Suprapubic skin (tissue), 4 donors: ENCODE measurements around the gene VAMP8. TPM values are rescaled to one million over a fixed set of nuclear protein-coding genes. Genes with fewer than 3 reads are reported as not detected.

Experiments
- DNase-seq, 2 donors: peaks; one replicate each; pipeline ENCODE4 v3.0.0-alpha.2; 2019; ENCODE audit warnings: low spot score in 2 of 2
- H3K27ac ChIP-seq: fragments of 200-600 bp; sonication (generic); one replicate; pipeline ENCODE4 v1.5.1; 2019
- H3K27me3 ChIP-seq: fragments of 200-600 bp; sonication (generic); one replicate; pipeline ENCODE4 v1.5.1; 2019
- H3K36me3 ChIP-seq: fragments of 200-600 bp; sonication (generic); one replicate; pipeline ENCODE4 v1.5.1; 2019
- H3K4me1 ChIP-seq: fragments of 200-600 bp; sonication (generic); one replicate; pipeline ENCODE4 v1.5.1; 2019
- H3K4me3 ChIP-seq: fragments of 200-600 bp; sonication (generic); one replicate; pipeline ENCODE4 v1.5.1; 2019; ENCODE audit warnings: mild to moderate bottlenecking
- H3K9me3 ChIP-seq: fragments of 200-600 bp; sonication (generic); one replicate; pipeline ENCODE4 v1.5.1; 2019
- EP300 ChIP-seq: sonication (generic); formaldehyde crosslinking; IDR thresholded peaks from one replicate; pipeline ENCODE4 v1.6.1; 2017; ENCODE audit warnings: antibody characterized with exemption
- POLR2A ChIP-seq, 2 donors: fragments of 450-650 bp; IDR thresholded peaks; one replicate each; pipeline ENCODE4 v1.6.1; 2017; ENCODE audit warnings: antibody characterized with exemption in 2 of 2, mild to moderate bottlenecking in 2 of 2, moderate library complexity in 2 of 2
- POLR2AphosphoS5 ChIP-seq, 3 donors: sonication (generic); formaldehyde crosslinking; IDR thresholded peaks; one replicate each; pipeline ENCODE4 v1.6.1; 2017; ENCODE audit warnings: antibody characterized with exemption in 3 of 3
- WGBS: methylation state at CpG from one replicate; pipeline ENCODE4 v1.1.5; 2018; 5-methylcytosine and 5-hydroxymethylcytosine counted together
- total RNA-seq, 4 donors: library from RNA; depleted of rRNA; stranded (reverse); fragments of >200 nt; gene quantifications; one replicate each; pipeline ENCODE4 v1.1.0, GENCODE V29; 2016
- TF ChIP-seq, protein P1 (sequence below), 2 donors: fragments of 200-600 bp in 1 of 2; fragments of 450-650 bp in 1 of 2; sonication (generic) in 1 of 2; IDR thresholded peaks; one replicate each; pipeline ENCODE4 v1.5.1; 2016 to 2019; ENCODE audit warnings: antibody characterized with exemption in 2 of 2, mild to moderate bottlenecking in 1 of 2, moderate library complexity in 1 of 2

Gene VAMP8
- total RNA-seq, 4 donors from 2014 or later, result 85.5 to 123 (median 96.0) TPM

DNA sequence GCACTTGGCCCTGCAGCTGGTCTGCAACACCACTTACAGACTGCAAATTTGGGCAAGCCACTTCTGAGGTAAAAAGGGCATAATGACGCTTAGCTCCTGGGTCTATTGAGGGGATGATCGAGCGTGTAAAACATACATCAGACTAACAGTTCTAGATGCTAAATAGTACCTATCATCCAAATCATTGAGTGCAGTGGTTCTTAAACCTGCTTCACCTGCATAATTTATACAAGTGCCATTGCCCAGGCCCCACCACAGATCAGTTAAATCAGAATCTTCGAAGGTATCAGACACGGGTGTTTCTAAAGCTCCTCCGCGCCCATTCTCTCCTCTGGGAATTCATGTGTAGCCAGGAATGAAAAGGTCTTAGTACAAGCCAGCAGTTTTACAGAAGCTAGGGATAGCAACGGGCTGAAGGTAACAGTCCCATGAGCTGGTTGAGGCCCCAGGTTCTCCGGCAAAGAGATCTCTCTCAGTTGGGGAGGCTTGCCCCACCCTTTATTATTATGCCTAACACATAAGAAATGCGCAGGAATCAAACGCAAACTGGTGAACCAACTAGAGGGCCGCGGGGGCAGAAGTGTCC, 17.4 kb downstream of the VAMP8 start:
- peak overlapping the region; percentile 61 for H3K4me3 ChIP-seq
- H3K4me1 ChIP-seq, result peaks cover 50% of the 10 kb centered on the region
- H3K27me3 ChIP-seq, result no peaks in the 10 kb centered on the region
- no peak for TF ChIP-seq POLR2AphosphoS5 (IDR thresholded peaks at IDR 0.05)
- no peak for TF ChIP-seq POLR2A (IDR thresholded peaks at IDR 0.05)
- TF ChIP-seq, protein P1, sequence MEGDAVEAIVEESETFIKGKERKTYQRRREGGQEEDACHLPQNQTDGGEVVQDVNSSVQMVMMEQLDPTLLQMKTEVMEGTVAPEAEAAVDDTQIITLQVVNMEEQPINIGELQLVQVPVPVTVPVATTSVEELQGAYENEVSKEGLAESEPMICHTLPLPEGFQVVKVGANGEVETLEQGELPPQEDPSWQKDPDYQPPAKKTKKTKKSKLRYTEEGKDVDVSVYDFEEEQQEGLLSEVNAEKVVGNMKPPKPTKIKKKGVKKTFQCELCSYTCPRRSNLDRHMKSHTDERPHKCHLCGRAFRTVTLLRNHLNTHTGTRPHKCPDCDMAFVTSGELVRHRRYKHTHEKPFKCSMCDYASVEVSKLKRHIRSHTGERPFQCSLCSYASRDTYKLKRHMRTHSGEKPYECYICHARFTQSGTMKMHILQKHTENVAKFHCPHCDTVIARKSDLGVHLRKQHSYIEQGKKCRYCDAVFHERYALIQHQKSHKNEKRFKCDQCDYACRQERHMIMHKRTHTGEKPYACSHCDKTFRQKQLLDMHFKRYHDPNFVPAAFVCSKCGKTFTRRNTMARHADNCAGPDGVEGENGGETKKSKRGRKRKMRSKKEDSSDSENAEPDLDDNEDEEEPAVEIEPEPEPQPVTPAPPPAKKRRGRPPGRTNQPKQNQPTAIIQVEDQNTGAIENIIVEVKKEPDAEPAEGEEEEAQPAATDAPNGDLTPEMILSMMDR (IDR thresholded peaks at IDR 0.05), result no peak
- no peak for TF ChIP-seq EP300
- peaks cover 22% of the 10 kb centered on the region for H3K36me3 ChIP-seq
- no peak for DNase-seq
- no peaks in the 10 kb centered on the region for H3K9me3 ChIP-seq
- WGBS, result 21% methylated on average over 11 of the region's 13 CpGs
- peak overlapping the region; percentile 83 for H3K27ac ChIP-seq

DNA sequence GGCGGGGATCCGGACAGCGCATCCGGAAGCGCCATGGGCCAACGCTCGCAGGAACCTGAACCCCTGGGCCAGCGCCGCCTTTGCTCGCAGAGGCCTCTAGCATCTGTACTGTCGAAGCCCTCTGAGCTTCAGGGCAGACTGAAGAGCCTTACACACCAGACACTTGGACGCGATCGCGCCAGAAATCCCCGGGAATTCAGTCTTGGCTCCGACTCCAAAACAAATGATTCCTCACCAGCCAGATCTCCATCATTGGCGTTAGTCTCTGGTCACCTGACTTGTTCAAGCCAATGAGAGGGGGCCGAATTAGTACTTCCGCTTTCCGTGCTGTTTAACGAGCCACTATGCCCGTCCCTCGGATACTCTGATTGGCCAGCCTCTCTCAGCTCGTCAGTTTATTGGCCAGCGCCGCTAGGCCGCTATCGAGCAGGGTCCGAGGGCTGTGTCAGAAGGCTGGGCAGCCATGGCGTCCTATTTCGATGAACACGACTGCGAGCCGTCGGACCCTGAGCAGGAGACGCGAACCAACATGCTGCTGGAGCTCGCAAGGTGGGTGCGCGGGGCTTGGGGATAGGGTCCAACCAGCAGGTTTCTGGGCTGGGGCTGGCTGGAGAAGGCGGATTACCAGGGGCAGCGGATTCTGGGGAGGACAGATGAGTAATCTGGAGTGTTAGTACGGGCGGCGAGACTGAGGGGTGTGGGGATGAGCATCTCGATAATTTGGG, 18.1 kb downstream of the VAMP8 start, which contains the start of gene RNF181:
RNF181 (plus strand) TSS at position 445 of the 725 bp plus-strand sequence; CDS start at position 464, 19 bp downstream.
- peak; percentile 98 for DNase-seq
- peaks cover 27% of the 10 kb centered on the region for H3K36me3 ChIP-seq
- peaks cover 44% of the 10 kb centered on the region for H3K4me1 ChIP-seq
- no peaks in the 10 kb centered on the region for H3K27me3 ChIP-seq
- H3K27ac ChIP-seq, result peak within 1 kb of the TSS; percentile 83
- TF ChIP-seq POLR2A (IDR thresholded peaks at IDR 0.05) (peak; percentile 51 to 80), EP300 (no peak), POLR2AphosphoS5 (IDR thresholded peaks at IDR 0.05) (peak; percentile 61 to 74 (median 69))
- under 1% methylated on average over 20 of the region's 47 CpGs for WGBS
- peak within 1 kb of the TSS; percentile 61 for H3K4me3 ChIP-seq
- no peaks in the 10 kb centered on the region for H3K9me3 ChIP-seq

DNA sequence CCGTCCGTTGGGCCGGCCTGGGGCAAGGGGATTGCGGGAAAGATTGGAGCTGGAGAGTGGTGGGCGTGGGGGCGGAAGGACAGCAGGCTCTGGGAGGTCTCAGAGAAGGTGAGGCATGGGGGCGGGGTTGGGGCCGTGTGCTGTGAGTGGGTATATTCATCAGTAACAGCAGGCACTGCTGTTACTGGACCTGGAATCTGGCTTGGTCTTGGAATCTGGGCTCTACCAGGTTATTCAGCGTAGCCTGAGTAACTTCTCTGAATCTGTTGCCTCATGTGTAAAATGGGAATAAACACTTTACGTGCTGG, 18.6 kb downstream of the VAMP8 start:
- peaks cover 32% of the 10 kb centered on the region for H3K36me3 ChIP-seq
- peaks cover 43% of the 10 kb centered on the region for H3K4me1 ChIP-seq
- H3K27ac ChIP-seq, result peak overlapping the region; percentile 83
- peak overlapping the region; percentile 61 for H3K4me3 ChIP-seq
- no peaks in the 10 kb centered on the region for H3K27me3 ChIP-seq
- DNase-seq, result no peak
- WGBS, result 2% methylated on average over 10 of the region's 10 CpGs
- no peak for TF ChIP-seq POLR2AphosphoS5 (IDR thresholded peaks at IDR 0.05)
- TF ChIP-seq EP300, result no peak
- no peak for TF ChIP-seq POLR2A (IDR thresholded peaks at IDR 0.05)
- TF ChIP-seq, protein P1 (IDR thresholded peaks at IDR 0.05), result no peak
- no peaks in the 10 kb centered on the region for H3K9me3 ChIP-seq

DNA sequence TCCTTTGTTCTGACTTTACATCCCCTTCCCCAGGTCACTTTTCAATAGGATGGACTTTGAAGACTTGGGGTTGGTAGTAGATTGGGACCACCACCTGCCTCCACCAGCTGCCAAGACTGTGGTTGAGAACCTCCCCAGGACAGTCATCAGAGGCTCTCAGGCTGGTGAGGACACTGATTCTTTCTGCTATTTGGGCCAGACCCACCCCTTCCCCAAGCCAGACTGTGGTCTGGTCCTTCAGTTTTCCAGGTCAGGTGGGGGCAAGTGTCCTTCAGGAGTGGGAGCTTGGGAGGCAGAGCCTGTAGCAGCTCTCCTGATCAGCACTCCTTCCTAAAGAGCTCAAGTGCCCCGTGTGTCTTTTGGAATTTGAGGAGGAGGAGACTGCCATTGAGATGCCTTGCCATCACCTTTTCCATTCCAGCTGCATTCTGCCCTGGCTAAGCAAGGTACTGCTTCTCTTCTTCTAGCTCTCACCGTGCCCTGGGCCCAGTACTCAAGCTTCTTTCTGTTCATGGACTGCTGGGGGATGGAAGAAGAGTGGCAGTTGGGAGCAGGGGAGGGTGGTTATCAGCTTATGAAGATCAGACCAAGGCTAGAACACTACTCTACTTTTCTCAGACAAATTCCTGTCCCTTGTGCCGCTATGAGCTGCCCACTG, 19.2 kb downstream of the VAMP8 start:
- no peak for DNase-seq
- Histone ChIP-seq H3K36me3 (peaks cover 35% of the 10 kb centered on the region), H3K4me1 (peaks cover 43% of the 10 kb centered on the region), H3K27me3 (no peaks in the 10 kb centered on the region), H3K27ac (peak overlapping the region; percentile 83), H3K4me3 (peak overlapping the region; percentile 61), H3K9me3 (no peaks in the 10 kb centered on the region)
- 83% methylated on average over 3 of the region's 3 CpGs for WGBS
- TF ChIP-seq POLR2A (IDR thresholded peaks at IDR 0.05) (no peak), POLR2AphosphoS5 (IDR thresholded peaks at IDR 0.05) (no peak), EP300 (no peak)
- TF ChIP-seq, protein P1 (IDR thresholded peaks at IDR 0.05), result no peak

DNA sequence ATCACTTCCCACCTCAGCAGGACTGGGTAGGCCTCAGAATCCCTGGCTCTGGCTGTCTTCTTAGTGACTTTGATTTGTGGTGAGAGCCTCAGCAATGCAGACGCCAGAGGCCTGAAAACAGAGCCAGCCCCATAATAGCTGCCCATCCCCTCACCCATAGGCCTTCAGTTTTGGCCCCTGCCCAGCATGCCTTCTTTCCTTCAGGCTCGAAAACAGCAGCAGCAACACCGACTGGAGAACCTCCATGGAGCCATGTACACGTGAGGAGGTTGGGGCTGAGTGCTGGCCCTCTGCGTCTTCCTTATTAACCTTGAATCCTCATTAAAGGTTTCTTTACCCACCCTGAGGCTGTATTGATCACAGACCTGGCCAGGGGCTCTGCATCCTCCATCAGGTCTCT, 19.9 kb downstream of the VAMP8 start:
- H3K4me1 ChIP-seq, result peaks cover 43% of the 10 kb centered on the region
- no peaks in the 10 kb centered on the region for H3K9me3 ChIP-seq
- no peaks in the 10 kb centered on the region for H3K27me3 ChIP-seq
- no peak overlapping the region for H3K27ac ChIP-seq
- H3K4me3 ChIP-seq, result no peak overlapping the region
- peaks cover 35% of the 10 kb centered on the region for H3K36me3 ChIP-seq
- no peak for DNase-seq
- TF ChIP-seq POLR2A (IDR thresholded peaks at IDR 0.05) (no peak), EP300 (no peak), POLR2AphosphoS5 (IDR thresholded peaks at IDR 0.05) (no peak)
- TF ChIP-seq, protein P1 (IDR thresholded peaks at IDR 0.05), result no peak
- 83% methylated on average over 5 of the region's 5 CpGs for WGBS
